Uterus (tissue), 4 donors: Measurements from ENCODE around the gene CCDC47. TPM values are rescaled to one million over a fixed set of nuclear protein-coding genes. Genes with fewer than 3 reads are reported as not detected.

Experiments
- DNase-seq, 2 donors: peaks; one replicate each; pipeline ENCODE4 v3.0.0-alpha.2; 2019 to 2020
- H3K27ac ChIP-seq, 2 donors: fragments of 200-600 bp; sonication (generic); 1 replicate in 1 of 2; 2 replicates in 1 of 2; pipeline ENCODE4 v1.5.1; 2016 to 2018
- H3K27me3 ChIP-seq, 2 donors: fragments of 200-600 bp; sonication (generic); one replicate each; pipeline ENCODE4 v1.5.1; 2018 to 2019; ENCODE audit warnings: control low read depth in 1 of 2
- H3K36me3 ChIP-seq, 2 donors: fragments of 200-600 bp; sonication (generic); one replicate each; pipeline ENCODE4 v1.5.1; 2019; ENCODE audit warnings: control low read depth in 1 of 2
- H3K4me1 ChIP-seq, 2 donors: fragments of 200-600 bp; sonication (generic); one replicate each; pipeline ENCODE4 v1.5.1; 2018 to 2019; ENCODE audit warnings: control low read depth in 1 of 2
- H3K4me3 ChIP-seq, 2 donors: fragments of 200-600 bp; sonication (generic); 1 replicate in 1 of 2; 2 replicates in 1 of 2; pipeline ENCODE4 v1.5.1; 2018 to 2019; ENCODE audit warnings: mild to moderate bottlenecking in 1 of 2
- H3K9me3 ChIP-seq, 2 donors: fragments of 200-600 bp; sonication (generic); one replicate each; pipeline ENCODE4 v1.5.1; 2019; ENCODE audit warnings: control low read depth in 1 of 2
- POLR2A ChIP-seq, 2 donors: fragments of 450-650 bp; IDR thresholded peaks; one replicate each; pipeline ENCODE4 v1.6.1; 2016; ENCODE audit warnings: antibody characterized with exemption in 2 of 2, mild to moderate bottlenecking in 1 of 2, moderate library complexity in 1 of 2
- intact Hi-C: fragments of 100-400 bp; cut with DNase I; formaldehyde crosslinking; loops from one replicate; pipeline ENCODE4 v1.15.1; 2023; ENCODE audit warnings: low total_unique reads
- total RNA-seq, 4 donors: library from RNA; depleted of rRNA in 3 of 4; stranded (reverse); fragments of >200 nt in 3 of 4; gene quantifications; one replicate each; pipeline versions ENCODE4 v1.1.0 to v1.2.4, GENCODE V29; 2014 to 2023
- TF ChIP-seq, protein P1 (sequence below), 4 experiments: fragments of 200-600 bp in 2 of 4; fragments of 450-650 bp in 2 of 4; sonication (generic) in 2 of 4; IDR thresholded peaks; one replicate each; pipeline ENCODE4 v1.5.1; 2016 to 2019; ENCODE audit warnings: antibody characterized with exemption in 4 of 4, mild to moderate bottlenecking in 2 of 4, moderate library complexity in 1 of 4
- donor health status: DM: yes; HTN: yes; CAD: no.

The CCDC47 gene
- total RNA-seq, 4 donors from 2014 or later = 15.1 to 91.5 (median 49.3) TPM

DNA sequence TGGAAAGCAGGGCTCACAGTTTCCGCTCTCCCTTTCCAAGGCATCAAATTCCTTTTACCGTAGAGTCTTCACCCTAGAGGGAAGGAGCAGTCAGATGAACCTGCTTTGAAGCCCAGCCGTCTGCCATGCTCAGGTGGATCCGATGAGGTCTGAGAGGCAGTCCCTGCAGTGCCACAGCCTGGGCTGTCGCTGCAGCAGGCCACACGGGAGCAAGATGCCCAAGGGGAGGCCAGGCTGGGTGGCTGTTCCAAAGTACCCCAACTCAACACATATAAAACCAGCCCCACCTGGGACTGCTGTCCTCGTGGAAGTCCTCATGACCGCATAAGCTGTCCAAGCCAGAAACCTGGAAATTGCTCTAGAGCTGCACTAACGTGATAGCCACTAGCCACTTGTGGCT is 68.6 kb downstream of the CCDC47 start:
- no peak for DNase-seq
- H3K27ac ChIP-seq = no peak overlapping the region
- intact Hi-C loops = no loop called here
- H3K27me3 ChIP-seq = no peaks in the 10 kb centered on the region
- no peak overlapping the region for H3K4me3 ChIP-seq
- H3K9me3 ChIP-seq = no peaks in the 10 kb centered on the region
- H3K4me1 ChIP-seq = peaks cover 0 to 10% of the 10 kb centered on the region in 2 donors
- TF ChIP-seq POLR2A (IDR thresholded peaks at IDR 0.05) = no peak
- TF ChIP-seq, protein P1, sequence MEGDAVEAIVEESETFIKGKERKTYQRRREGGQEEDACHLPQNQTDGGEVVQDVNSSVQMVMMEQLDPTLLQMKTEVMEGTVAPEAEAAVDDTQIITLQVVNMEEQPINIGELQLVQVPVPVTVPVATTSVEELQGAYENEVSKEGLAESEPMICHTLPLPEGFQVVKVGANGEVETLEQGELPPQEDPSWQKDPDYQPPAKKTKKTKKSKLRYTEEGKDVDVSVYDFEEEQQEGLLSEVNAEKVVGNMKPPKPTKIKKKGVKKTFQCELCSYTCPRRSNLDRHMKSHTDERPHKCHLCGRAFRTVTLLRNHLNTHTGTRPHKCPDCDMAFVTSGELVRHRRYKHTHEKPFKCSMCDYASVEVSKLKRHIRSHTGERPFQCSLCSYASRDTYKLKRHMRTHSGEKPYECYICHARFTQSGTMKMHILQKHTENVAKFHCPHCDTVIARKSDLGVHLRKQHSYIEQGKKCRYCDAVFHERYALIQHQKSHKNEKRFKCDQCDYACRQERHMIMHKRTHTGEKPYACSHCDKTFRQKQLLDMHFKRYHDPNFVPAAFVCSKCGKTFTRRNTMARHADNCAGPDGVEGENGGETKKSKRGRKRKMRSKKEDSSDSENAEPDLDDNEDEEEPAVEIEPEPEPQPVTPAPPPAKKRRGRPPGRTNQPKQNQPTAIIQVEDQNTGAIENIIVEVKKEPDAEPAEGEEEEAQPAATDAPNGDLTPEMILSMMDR (IDR thresholded peaks at IDR 0.05) = no peak
- no peaks in the 10 kb centered on the region for H3K36me3 ChIP-seq

DNA sequence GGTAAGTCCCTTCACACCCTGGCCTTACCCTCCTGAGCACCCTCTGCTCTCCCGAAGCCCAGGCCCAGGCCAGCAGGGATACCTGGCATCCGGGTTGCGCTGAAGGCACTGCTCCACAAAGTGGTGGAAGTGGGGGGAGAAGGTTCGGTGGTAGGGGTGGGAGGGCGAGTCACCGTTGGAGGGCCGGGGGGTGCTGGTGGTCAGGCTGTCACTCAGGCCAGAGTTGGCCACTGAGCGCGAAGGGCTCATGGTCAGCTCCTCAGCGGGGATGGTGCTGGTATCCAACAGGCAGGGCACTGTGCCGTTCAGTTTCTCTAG is 69.2 kb downstream of the CCDC47 start:
- TF ChIP-seq POLR2A (IDR thresholded peaks at IDR 0.05) = no peak
- TF ChIP-seq, protein P1 (IDR thresholded peaks at IDR 0.05) = no peak
- Histone ChIP-seq H3K27me3 (no peaks in the 10 kb centered on the region), H3K4me3 (no peak overlapping the region), H3K9me3 (no peaks in the 10 kb centered on the region), H3K4me1 (peaks cover 0 to 10% of the 10 kb centered on the region in 2 donors), H3K36me3 (no peaks in the 10 kb centered on the region), H3K27ac (no peak overlapping the region)
- no peak for DNase-seq
- intact Hi-C loops = no loop called here

DNA sequence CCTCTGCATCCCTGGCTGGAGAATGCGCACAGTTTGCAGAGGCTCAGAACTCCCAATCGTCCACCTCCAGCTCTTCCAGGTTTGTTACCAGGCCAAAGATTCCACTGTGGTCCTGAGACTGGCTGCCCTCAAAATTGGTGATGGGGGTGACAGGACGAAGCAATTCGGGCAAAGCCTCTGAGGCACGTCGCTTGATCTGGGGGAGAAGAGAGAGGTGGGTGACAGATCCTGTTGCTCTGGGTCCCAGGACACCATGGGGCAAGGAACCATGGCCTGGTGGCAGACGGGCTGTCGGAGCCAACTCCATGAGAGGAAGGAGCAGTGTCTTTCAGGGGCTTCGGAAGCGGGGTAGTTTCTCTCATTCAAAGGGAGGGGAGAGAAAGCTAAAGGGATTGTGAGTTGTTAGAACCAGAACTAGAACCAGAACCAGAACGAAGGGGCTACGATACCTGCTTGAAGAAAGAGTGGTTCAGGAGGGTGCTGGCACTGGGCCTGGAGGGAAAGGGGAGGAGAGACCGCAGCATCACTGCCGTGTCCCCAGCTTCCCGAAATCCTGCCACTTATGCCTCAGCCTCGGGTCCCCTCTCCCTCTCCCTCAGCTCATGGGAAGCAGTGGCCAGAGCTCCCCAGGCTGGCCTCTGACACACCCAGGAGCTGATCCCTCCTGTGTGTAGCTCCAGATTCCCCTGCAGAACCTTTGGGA is 69.7 kb downstream of the CCDC47 start:
- no peak overlapping the region for H3K27ac ChIP-seq
- no peaks in the 10 kb centered on the region for H3K27me3 ChIP-seq
- H3K9me3 ChIP-seq = no peaks in the 10 kb centered on the region
- intact Hi-C loops = no loop called here
- no peak for DNase-seq
- no peaks in the 10 kb centered on the region for H3K36me3 ChIP-seq
- TF ChIP-seq POLR2A (IDR thresholded peaks at IDR 0.05) = no peak
- TF ChIP-seq, protein P1 (IDR thresholded peaks at IDR 0.05) = no peak
- peaks cover 0 to 10% of the 10 kb centered on the region in 2 donors for H3K4me1 ChIP-seq
- H3K4me3 ChIP-seq = no peak overlapping the region

DNA sequence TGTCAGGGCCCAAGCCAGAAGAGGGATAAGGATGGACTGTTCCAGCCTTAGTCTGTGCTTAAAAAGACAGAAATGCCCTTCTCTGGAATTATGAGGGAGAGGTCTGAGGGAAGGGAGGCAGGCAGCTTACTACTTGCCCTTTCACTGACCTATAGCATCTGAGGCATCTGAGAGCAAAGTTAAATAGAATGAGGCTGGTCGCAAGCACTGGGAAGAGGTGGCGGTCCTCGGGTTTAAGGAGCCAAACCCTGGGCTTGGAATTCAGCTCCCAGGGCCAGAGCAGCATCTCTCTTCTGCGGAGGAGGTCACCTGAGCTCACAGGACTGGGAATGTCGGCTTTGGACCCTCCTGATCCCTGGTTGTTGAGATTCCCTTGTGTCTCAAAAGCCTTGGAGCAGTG is 70.4 kb downstream of the CCDC47 start:
- no peak overlapping the region for H3K27ac ChIP-seq
- no peaks in the 10 kb centered on the region for H3K9me3 ChIP-seq
- H3K4me1 ChIP-seq = peaks cover 0 to 10% of the 10 kb centered on the region in 2 donors
- DNase-seq = no peak
- H3K4me3 ChIP-seq = no peak overlapping the region
- no peaks in the 10 kb centered on the region for H3K36me3 ChIP-seq
- intact Hi-C loops = no loop called here
- no peak for TF ChIP-seq POLR2A (IDR thresholded peaks at IDR 0.05)
- TF ChIP-seq, protein P1 (IDR thresholded peaks at IDR 0.05) = no peak
- no peaks in the 10 kb centered on the region for H3K27me3 ChIP-seq

DNA sequence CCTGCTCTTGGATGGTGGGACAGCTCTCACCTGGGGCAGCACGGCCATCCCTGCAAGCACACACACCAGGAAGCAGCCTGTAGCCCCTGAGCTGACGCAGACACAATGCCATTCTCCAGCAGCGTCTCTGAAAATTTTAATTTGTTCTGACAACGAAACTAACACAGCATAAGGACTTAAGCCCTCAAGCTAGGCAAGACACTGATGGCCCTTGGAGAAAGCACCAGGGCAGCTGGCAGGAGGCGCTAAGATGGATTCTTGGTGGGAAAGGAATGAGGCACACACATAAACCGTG is 70.7 kb downstream of the CCDC47 start:
- no peak overlapping the region for H3K27ac ChIP-seq
- no peaks in the 10 kb centered on the region for H3K9me3 ChIP-seq
- TF ChIP-seq, protein P1 (IDR thresholded peaks at IDR 0.05) = no peak
- no peak for TF ChIP-seq POLR2A (IDR thresholded peaks at IDR 0.05)
- H3K4me1 ChIP-seq = peaks cover 0 to 10% of the 10 kb centered on the region in 2 donors
- H3K4me3 ChIP-seq = no peak overlapping the region
- H3K27me3 ChIP-seq = no peaks in the 10 kb centered on the region
- no peaks in the 10 kb centered on the region for H3K36me3 ChIP-seq
- no peak for DNase-seq
- intact Hi-C loops = no loop called here
